HepG2 (cell line): Measurements from ENCODE around the gene METTL6. TPM values are rescaled to one million over a fixed set of nuclear protein-coding genes. Genes with fewer than 3 reads are reported as not detected.

Source experiments
- FOXP1 ChIP-seq, 2 experiments: fragments of 450-650 bp in 1 of 2; IDR thresholded peaks; 2 replicates each; pipeline ENCODE4 v1.6.1; 2017 to 2018; ENCODE audit warnings: antibody characterized with exemption in 1 of 2
- NPAS2 ChIP-seq: sonication (generic); formaldehyde crosslinking; IDR thresholded peaks from 2 replicates; pipeline ENCODE4 v1.8.0; 2022; ENCODE audit warnings: mild to moderate bottlenecking, missing genetic modification reagents, borderline replicate concordance
- RXRB ChIP-seq: IDR thresholded peaks from 2 replicates; pipeline ENCODE4 v1.6.1; 2016; ENCODE audit warnings: borderline replicate concordance, missing genetic modification reagents, missing compliant biosample characterization
- ZNF207 ChIP-seq: fragments of 450-650 bp; IDR thresholded peaks from 2 replicates; pipeline ENCODE4 v1.6.1; 2016; ENCODE audit warnings: antibody characterized with exemption, borderline replicate concordance
- ZNF431 ChIP-seq: sonication (generic); formaldehyde crosslinking; IDR thresholded peaks from 2 replicates; pipeline ENCODE4 v1.9.0; 2022; ENCODE audit warnings: missing genetic modification reagents, low read depth, mild to moderate bottlenecking, borderline replicate concordance
- ZNF775 ChIP-seq: sonication (generic); formaldehyde crosslinking; IDR thresholded peaks from 2 replicates; pipeline ENCODE4 v1.4.0; 2020; ENCODE audit warnings: missing genetic modification reagents, mild to moderate bottlenecking, moderate library complexity, borderline replicate concordance
- polyA plus RNA-seq, 8 experiments: library from polyadenylated mRNA; depleted of rRNA in 3 of 8; stranded (reverse) in 7 of 8; unstranded in 1 of 8; fragments of >200 nt; fragmentation: Illumina TruSeq in 4 of 8; extraction: Trizol in 4 of 8; gene quantifications; 2 replicates each; pipeline versions ENCODE4 v1.2.1 to v1.2.3, GENCODE V29; 2011 to 2016; ENCODE audit warnings: low read depth in 4 of 8, missing spikeins in 1 of 8, mixed read lengths in 1 of 8; ENCODE audit not compliant: insufficient read depth in 1 of 8
- total RNA-seq, 5 experiments: library from RNA; depleted of rRNA; stranded (reverse); fragments of >200 nt; fragmentation: Illumina TruSeq; extraction: Trizol; gene quantifications; 2 replicates each; pipeline ENCODE4 v1.2.3, GENCODE V29; 2016; ENCODE audit warnings: low read depth in 1 of 5
- TF ChIP-seq, protein P1 (sequence below): sonication (generic); formaldehyde crosslinking; IDR thresholded peaks from 2 replicates; pipeline ENCODE4 v1.4.0; 2020; ENCODE audit warnings: low read depth, missing genetic modification reagents
- TF ChIP-seq, protein P2 (sequence below): IDR thresholded peaks from 2 replicates; pipeline ENCODE4 v1.6.1; 2016; ENCODE audit warnings: low read depth, missing genetic modification reagents, missing compliant biosample characterization
- TF ChIP-seq, protein P3 (sequence below): sonication (generic); formaldehyde crosslinking; IDR thresholded peaks from 2 replicates; pipeline ENCODE4 v1.4.0; 2020; ENCODE audit warnings: mild to moderate bottlenecking, missing genetic modification reagents
- TF ChIP-seq, protein P4 (sequence below): sonication (generic); formaldehyde crosslinking; conservative IDR thresholded peaks from 2 replicates; pipeline ENCODE4 v1.4.0; 2020; ENCODE audit warnings: missing genetic modification reagents

Gene METTL6
- total and polyA plus RNA-seq, 2 of the 13 experiments (the other 11 are each of a cell fraction or from before 2014, with no cell fraction given), result 17.2 to 29.4 TPM

DNA sequence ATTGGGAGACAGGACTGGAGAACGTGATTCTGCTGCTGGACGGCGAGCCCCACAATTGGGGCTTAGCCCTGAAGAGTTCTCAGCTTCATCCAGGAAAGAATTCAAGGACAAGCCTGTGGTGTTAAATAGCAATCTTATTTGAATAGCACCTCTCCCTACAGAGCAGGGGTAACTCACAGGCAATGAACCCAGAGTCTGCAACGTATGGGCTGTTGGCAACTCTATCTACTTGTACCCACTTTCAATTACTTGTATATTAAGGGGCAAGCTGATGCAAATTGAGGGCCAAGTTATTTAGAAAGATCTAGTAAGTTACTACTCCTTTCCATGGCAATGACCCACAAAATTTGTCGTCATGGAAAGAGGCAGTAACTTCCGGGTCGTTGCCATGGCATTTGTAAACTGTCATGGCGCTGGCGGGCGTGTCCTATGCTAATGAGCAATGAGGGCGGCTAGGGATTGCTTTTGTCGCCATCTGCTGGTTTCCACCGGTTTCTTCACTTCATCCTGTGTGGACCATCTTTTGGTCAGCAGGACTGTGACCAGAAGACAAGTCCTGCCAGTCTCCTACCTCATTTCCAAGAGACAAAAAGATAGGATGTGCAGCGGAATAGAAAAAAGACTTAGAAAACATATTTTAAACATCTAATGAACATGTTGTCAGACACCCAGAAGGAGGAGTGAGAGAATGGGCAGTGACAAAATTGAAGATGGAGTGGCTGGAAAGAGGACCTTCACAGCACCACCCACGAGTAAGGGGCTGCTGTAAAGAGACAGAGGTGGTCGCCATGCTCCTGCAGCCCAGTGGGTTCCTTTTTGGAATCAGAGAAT lies 49.2 kb downstream of the METTL6 start (continued):
- TF ChIP-seq, protein P1, sequence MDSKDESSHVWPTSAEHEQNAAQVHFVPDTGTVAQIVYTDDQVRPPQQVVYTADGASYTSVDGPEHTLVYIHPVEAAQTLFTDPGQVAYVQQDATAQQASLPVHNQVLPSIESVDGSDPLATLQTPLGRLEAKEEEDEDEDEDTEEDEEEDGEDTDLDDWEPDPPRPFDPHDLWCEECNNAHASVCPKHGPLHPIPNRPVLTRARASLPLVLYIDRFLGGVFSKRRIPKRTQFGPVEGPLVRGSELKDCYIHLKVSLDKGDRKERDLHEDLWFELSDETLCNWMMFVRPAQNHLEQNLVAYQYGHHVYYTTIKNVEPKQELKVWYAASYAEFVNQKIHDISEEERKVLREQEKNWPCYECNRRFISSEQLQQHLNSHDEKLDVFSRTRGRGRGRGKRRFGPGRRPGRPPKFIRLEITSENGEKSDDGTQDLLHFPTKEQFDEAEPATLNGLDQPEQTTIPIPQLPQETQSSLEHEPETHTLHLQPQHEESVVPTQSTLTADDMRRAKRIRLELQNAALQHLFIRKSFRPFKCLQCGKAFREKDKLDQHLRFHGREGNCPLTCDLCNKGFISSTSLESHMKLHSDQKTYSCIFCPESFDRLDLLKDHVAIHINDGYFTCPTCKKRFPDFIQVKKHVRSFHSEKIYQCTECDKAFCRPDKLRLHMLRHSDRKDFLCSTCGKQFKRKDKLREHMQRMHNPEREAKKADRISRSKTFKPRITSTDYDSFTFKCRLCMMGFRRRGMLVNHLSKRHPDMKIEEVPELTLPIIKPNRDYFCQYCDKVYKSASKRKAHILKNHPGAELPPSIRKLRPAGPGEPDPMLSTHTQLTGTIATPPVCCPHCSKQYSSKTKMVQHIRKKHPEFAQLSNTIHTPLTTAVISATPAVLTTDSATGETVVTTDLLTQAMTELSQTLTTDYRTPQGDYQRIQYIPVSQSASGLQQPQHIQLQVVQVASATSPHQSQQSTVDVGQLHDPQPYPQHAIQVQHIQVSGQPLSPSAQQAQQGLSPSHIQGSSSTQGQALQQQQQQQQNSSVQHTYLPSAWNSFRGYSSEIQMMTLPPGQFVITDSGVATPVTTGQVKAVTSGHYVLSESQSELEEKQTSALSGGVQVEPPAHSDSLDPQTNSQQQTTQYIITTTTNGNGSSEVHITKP, result 0 out of 2 replicates have a peak, but pooled peaks have one; percentile 15
- TF ChIP-seq RXRB (CRISPR knock-in tag) (peak; percentile 65; the same call in 1 of the 2 replicates), NPAS2 (no peak), ZNF431 (CRISPR knock-in tag) (no peak), ZNF775 (CRISPR knock-in tag) (no peak), FOXP1 (IDR thresholded peaks at IDR 0.05) (no peak), FOXP1 (CRISPR knock-in tag; IDR thresholded peaks at IDR 0.05) (no peak), ZNF207 (no peak)
- TF ChIP-seq, protein P2, sequence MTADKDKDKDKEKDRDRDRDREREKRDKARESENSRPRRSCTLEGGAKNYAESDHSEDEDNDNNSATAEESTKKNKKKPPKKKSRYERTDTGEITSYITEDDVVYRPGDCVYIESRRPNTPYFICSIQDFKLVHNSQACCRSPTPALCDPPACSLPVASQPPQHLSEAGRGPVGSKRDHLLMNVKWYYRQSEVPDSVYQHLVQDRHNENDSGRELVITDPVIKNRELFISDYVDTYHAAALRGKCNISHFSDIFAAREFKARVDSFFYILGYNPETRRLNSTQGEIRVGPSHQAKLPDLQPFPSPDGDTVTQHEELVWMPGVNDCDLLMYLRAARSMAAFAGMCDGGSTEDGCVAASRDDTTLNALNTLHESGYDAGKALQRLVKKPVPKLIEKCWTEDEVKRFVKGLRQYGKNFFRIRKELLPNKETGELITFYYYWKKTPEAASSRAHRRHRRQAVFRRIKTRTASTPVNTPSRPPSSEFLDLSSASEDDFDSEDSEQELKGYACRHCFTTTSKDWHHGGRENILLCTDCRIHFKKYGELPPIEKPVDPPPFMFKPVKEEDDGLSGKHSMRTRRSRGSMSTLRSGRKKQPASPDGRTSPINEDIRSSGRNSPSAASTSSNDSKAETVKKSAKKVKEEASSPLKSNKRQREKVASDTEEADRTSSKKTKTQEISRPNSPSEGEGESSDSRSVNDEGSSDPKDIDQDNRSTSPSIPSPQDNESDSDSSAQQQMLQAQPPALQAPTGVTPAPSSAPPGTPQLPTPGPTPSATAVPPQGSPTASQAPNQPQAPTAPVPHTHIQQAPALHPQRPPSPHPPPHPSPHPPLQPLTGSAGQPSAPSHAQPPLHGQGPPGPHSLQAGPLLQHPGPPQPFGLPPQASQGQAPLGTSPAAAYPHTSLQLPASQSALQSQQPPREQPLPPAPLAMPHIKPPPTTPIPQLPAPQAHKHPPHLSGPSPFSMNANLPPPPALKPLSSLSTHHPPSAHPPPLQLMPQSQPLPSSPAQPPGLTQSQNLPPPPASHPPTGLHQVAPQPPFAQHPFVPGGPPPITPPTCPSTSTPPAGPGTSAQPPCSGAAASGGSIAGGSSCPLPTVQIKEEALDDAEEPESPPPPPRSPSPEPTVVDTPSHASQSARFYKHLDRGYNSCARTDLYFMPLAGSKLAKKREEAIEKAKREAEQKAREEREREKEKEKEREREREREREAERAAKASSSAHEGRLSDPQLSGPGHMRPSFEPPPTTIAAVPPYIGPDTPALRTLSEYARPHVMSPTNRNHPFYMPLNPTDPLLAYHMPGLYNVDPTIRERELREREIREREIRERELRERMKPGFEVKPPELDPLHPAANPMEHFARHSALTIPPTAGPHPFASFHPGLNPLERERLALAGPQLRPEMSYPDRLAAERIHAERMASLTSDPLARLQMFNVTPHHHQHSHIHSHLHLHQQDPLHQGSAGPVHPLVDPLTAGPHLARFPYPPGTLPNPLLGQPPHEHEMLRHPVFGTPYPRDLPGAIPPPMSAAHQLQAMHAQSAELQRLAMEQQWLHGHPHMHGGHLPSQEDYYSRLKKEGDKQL (CRISPR knock-in tag), result no peak
- TF ChIP-seq, protein P3, sequence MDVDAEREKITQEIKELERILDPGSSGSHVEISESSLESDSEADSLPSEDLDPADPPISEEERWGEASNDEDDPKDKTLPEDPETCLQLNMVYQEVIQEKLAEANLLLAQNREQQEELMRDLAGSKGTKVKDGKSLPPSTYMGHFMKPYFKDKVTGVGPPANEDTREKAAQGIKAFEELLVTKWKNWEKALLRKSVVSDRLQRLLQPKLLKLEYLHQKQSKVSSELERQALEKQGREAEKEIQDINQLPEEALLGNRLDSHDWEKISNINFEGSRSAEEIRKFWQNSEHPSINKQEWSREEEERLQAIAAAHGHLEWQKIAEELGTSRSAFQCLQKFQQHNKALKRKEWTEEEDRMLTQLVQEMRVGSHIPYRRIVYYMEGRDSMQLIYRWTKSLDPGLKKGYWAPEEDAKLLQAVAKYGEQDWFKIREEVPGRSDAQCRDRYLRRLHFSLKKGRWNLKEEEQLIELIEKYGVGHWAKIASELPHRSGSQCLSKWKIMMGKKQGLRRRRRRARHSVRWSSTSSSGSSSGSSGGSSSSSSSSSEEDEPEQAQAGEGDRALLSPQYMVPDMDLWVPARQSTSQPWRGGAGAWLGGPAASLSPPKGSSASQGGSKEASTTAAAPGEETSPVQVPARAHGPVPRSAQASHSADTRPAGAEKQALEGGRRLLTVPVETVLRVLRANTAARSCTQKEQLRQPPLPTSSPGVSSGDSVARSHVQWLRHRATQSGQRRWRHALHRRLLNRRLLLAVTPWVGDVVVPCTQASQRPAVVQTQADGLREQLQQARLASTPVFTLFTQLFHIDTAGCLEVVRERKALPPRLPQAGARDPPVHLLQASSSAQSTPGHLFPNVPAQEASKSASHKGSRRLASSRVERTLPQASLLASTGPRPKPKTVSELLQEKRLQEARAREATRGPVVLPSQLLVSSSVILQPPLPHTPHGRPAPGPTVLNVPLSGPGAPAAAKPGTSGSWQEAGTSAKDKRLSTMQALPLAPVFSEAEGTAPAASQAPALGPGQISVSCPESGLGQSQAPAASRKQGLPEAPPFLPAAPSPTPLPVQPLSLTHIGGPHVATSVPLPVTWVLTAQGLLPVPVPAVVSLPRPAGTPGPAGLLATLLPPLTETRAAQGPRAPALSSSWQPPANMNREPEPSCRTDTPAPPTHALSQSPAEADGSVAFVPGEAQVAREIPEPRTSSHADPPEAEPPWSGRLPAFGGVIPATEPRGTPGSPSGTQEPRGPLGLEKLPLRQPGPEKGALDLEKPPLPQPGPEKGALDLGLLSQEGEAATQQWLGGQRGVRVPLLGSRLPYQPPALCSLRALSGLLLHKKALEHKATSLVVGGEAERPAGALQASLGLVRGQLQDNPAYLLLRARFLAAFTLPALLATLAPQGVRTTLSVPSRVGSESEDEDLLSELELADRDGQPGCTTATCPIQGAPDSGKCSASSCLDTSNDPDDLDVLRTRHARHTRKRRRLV, result peak; percentile 59; the same call in 1 of the 2 replicates
- TF ChIP-seq, protein P4, sequence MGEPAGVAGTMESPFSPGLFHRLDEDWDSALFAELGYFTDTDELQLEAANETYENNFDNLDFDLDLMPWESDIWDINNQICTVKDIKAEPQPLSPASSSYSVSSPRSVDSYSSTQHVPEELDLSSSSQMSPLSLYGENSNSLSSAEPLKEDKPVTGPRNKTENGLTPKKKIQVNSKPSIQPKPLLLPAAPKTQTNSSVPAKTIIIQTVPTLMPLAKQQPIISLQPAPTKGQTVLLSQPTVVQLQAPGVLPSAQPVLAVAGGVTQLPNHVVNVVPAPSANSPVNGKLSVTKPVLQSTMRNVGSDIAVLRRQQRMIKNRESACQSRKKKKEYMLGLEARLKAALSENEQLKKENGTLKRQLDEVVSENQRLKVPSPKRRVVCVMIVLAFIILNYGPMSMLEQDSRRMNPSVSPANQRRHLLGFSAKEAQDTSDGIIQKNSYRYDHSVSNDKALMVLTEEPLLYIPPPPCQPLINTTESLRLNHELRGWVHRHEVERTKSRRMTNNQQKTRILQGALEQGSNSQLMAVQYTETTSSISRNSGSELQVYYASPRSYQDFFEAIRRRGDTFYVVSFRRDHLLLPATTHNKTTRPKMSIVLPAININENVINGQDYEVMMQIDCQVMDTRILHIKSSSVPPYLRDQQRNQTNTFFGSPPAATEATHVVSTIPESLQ (CRISPR knock-in tag), result 0 out of 2 replicates have a peak, but pooled peaks have one; percentile 67
